Esophagus squamous epithelium (tissue), 5 donors: ENCODE data around the gene SH3RF1. TPM values are rescaled to one million over a fixed set of nuclear protein-coding genes. Genes with fewer than 3 reads are reported as not detected.

Experiments
- DNase-seq: peaks from one replicate; lab custom pipeline; 2025; lab: John Stamatoyannopoulos, UW
- H3K27ac ChIP-seq, 4 donors: fragments of 200-600 bp; sonication (generic); one replicate each; pipeline ENCODE4 v1.5.1; 2016 to 2019; ENCODE audit warnings: mild to moderate bottlenecking in 1 of 4
- H3K27me3 ChIP-seq, 4 donors: fragments of 200-600 bp; sonication (generic); 1 replicate in 3 of 4; 2 replicates in 1 of 4; pipeline versions ENCODE4 v1.5.1 to v1.6.0; 2017 to 2021; ENCODE audit warnings: antibody characterized with exemption in 1 of 4
- H3K36me3 ChIP-seq, 3 donors: fragments of 200-600 bp; sonication (generic); one replicate each; pipeline ENCODE4 v1.5.1; 2016 to 2019
- H3K4me1 ChIP-seq, 3 donors: fragments of 200-600 bp; sonication (generic); one replicate each; pipeline ENCODE4 v1.5.1; 2017 to 2019
- H3K4me3 ChIP-seq, 4 donors: fragments of 200-600 bp; sonication (generic); 1 replicate in 3 of 4; 2 replicates in 1 of 4; pipeline ENCODE4 v1.5.1; 2016 to 2019; ENCODE audit warnings: mild to moderate bottlenecking in 2 of 4, moderate library complexity in 1 of 4
- H3K9me3 ChIP-seq, 3 donors: fragments of 200-600 bp; sonication (generic); one replicate each; pipeline ENCODE4 v1.5.1; 2016 to 2019
- POLR2A ChIP-seq, 4 donors: fragments of 450-650 bp; IDR thresholded peaks; one replicate each; pipeline ENCODE4 v1.6.1; 2017; ENCODE audit warnings: antibody characterized with exemption in 4 of 4, mild to moderate bottlenecking in 4 of 4, moderate library complexity in 3 of 4
- WGBS, 2 donors: methylation state at CpG; one replicate each; pipeline ENCODE4 v1.1.5; 2018; 5-methylcytosine and 5-hydroxymethylcytosine counted together
- intact Hi-C: fragments of 100-400 bp; cut with DNase I; formaldehyde crosslinking; loops from one replicate; pipeline ENCODE4 v1.15.0; 2022
- total RNA-seq, 4 donors: library from RNA; depleted of rRNA; stranded (reverse); fragments of >200 nt; gene quantifications; one replicate each; pipeline ENCODE4 v1.1.0, GENCODE V29; 2016
- TF ChIP-seq, protein P1 (sequence below), 6 experiments: fragments of 450-650 bp in 4 of 6; fragments of 200-600 bp in 2 of 6; sonication (generic) in 2 of 6; IDR thresholded peaks; one replicate each; pipeline ENCODE4 v1.5.1; 2016 to 2019; ENCODE audit warnings: antibody characterized with exemption in 6 of 6, mild to moderate bottlenecking in 4 of 6, moderate library complexity in 4 of 6
- donor health status: DM: yes; HTN: yes; CAD: no.

SH3RF1 gene
- total RNA-seq: 1 to 10 TPM; 3.9 to 9.3 (median 5.7) TPM

DNA sequence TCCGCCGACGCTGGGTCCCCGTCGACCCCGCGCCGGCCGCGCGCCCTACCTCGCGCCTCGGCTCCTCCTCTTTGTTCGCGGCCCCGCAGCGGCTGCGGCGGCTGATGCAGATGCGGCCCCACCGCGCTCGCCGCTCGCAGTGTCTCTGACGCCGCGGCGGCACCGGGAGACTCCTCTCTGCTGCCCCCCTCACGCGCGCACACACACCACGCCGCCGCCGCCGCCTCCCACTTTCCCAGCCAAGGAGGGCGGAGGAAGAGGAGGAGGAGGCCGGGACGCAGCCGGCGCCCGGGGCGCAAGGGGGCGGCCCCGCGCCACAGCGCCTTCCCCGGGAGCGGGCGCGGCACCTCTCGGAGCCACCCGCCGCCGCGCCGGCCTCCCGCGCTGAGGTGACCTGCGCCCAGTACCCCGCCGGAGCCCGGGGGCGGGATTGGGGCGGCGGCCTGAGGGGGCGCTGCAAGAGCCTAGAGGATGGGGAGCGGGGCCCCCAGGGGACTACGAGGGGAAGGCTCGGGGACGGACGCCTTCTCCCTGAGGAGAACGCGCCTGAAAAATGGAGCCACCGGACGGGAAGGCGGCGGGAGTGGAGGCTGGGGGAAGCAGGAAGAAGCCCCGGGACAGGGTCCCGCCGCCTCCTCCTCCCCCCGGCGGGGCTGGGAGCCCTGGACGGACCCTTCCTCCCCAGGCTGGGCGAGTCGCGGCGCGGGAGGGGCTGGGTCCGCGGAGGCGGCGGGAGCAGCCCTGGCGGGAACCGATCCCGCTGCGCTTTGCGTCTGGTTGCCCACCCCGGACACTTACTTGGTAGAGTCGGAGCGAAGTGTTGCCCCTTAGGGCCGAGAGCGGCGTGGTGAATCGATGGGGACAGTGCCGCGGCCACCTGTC lies at the start of gene SH3RF1:
Gene SH3RF1, minus strand, starts transcription at position 147 of the 882 bp plus-strand sequence. CDS start 1,744 bp downstream, outside the sequence.
- H3K36me3 ChIP-seq: no peaks in the 10 kb centered on the region
- H3K9me3 ChIP-seq: no peaks in the 10 kb centered on the region
- intact Hi-C loops: no loop called here
- H3K27me3 ChIP-seq: peaks cover 0 to 11% (median 0%) of the 10 kb centered on the region in 4 donors
- DNase-seq: peak; percentile 11
- TF ChIP-seq POLR2A (IDR thresholded peaks at IDR 0.05): peak in 3 of 4 donors; percentile 46 to 90 (median 84)
- TF ChIP-seq, protein P1, sequence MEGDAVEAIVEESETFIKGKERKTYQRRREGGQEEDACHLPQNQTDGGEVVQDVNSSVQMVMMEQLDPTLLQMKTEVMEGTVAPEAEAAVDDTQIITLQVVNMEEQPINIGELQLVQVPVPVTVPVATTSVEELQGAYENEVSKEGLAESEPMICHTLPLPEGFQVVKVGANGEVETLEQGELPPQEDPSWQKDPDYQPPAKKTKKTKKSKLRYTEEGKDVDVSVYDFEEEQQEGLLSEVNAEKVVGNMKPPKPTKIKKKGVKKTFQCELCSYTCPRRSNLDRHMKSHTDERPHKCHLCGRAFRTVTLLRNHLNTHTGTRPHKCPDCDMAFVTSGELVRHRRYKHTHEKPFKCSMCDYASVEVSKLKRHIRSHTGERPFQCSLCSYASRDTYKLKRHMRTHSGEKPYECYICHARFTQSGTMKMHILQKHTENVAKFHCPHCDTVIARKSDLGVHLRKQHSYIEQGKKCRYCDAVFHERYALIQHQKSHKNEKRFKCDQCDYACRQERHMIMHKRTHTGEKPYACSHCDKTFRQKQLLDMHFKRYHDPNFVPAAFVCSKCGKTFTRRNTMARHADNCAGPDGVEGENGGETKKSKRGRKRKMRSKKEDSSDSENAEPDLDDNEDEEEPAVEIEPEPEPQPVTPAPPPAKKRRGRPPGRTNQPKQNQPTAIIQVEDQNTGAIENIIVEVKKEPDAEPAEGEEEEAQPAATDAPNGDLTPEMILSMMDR (IDR thresholded peaks at IDR 0.05): peak in 4 of 6 experiments; percentile 16 to 42 (median 34)
- 0% methylated on average over 7 of the region's 110 CpGs; no CpG with 5 or more reads in 1 of the 2 donors for WGBS, 2 donors
- H3K4me1 ChIP-seq: peaks cover 0 to 55% (median 15%) of the 10 kb centered on the region in 3 donors
- peak within 1 kb of the TSS; percentile 70 to 94 (median 87) for H3K4me3 ChIP-seq
- H3K27ac ChIP-seq: peak within 1 kb of the TSS; percentile 83 to 91 (median 89)

DNA sequence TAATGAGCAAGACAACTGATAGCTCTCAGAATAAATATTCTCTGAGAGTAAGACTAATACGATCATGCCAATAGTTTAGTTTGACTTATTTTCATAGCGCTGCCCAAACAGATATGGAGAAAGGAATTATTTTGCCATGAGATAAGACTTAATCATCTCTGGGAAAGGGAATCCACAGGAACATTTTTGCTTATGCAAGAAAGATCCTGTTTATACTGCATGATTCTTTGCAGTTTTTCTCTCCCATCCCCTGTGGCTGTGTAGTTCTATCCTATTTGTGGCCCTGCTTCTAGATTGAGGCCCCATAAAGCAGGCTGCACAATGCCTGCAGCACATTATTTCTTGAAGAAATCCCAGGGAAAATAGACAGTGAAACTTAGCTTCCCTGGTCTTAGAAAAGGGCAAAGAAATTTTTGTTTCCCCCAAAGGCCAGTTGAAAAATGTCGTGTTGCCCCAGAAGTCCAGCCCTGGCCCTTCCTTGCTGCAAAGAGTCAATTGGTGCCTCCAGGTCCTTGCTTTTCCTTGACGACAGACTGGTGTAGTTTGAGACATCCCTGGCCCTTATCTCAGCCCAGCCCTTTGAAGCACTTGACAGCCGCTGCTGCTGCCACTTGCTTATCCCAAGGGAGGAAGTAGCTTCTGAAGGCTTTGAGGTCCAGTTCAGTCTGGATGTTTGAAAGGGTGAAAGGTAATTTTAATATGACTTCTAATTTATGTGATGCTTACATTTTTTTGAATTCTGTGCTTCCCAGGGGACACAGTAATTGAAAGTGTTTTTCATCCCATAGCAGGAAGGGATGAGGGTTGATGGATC lies 45.0 kb upstream of the SH3RF1 start:
- intact Hi-C loops: no loop called here
- DNase-seq: no peak
- Histone ChIP-seq H3K9me3 (no peaks in the 10 kb centered on the region), H3K36me3 (no peaks in the 10 kb centered on the region), H3K27ac (no peak overlapping the region), H3K4me1 (peaks cover 6 to 31% (median 11%) of the 10 kb centered on the region in 3 donors), H3K27me3 (no peaks in the 10 kb centered on the region), H3K4me3 (no peak overlapping the region)
- WGBS, 2 donors: 42 to 51% methylated on average over 5 of the region's 5 CpGs
- no peak for TF ChIP-seq POLR2A (IDR thresholded peaks at IDR 0.05)
- TF ChIP-seq, protein P1 (IDR thresholded peaks at IDR 0.05): no peak

DNA sequence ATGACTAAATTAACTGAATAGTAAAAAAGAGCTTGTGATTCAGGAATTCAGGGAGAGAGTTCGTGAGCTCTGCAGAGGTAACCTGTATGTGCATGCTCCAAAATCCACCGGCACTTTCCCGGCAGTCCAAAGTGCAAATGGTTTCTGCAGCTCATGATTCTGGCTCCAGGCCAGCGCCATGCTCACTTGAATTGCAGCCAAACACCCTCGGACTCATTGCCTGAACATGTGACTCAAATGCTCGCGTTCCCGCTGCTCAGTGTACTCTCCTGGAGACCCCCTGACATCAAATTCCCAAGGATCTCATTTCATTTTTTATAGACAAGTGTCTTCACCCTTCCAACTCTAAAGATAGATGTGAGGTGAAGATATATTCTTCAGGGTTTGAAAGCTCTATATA lies 44.1 kb upstream of the SH3RF1 start:
- TF ChIP-seq, protein P1 (IDR thresholded peaks at IDR 0.05): no peak
- TF ChIP-seq POLR2A (IDR thresholded peaks at IDR 0.05): no peak
- Histone ChIP-seq H3K4me1 (peaks cover 6 to 31% (median 11%) of the 10 kb centered on the region in 3 donors), H3K36me3 (no peaks in the 10 kb centered on the region), H3K27ac (peak overlapping the region in 3 of 4 donors; percentile 13 to 50 (median 16)), H3K9me3 (no peaks in the 10 kb centered on the region), H3K27me3 (no peaks in the 10 kb centered on the region), H3K4me3 (peak overlapping the region in 1 of 4 donors; percentile 15)
- intact Hi-C loops: no loop called here
- WGBS, 2 donors: 7 to 28% methylated on average over 8 of the region's 8 CpGs
- DNase-seq: peak; percentile 1

DNA sequence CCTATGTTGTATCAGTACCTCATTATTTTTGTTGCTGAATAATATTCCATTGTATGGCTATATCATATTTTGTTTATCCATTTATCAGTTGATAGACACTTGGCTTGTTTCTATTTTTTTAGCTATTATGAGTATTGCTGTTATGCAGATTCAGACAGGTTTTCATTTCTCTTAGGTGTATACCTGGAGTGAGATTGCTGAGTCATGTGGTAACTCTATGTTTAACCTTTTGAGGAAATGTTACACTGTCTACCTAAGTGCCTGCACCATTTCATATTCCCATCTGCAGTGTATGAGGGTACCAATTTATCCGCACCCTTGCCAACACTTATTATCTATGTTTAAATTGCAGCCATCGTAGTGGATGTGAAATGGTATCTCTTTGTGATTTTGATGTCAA lies 43.0 kb upstream of the SH3RF1 start:
- H3K27me3 ChIP-seq: no peaks in the 10 kb centered on the region
- no peaks in the 10 kb centered on the region for H3K9me3 ChIP-seq
- peaks cover 6 to 31% (median 11%) of the 10 kb centered on the region in 3 donors for H3K4me1 ChIP-seq
- H3K4me3 ChIP-seq: no peak overlapping the region
- no peak for DNase-seq
- intact Hi-C loops: no loop called here
- no peak for TF ChIP-seq POLR2A (IDR thresholded peaks at IDR 0.05)
- TF ChIP-seq, protein P1 (IDR thresholded peaks at IDR 0.05): no peak
- WGBS, 2 donors: 93 to 95% methylated on average over 2 of the region's 2 CpGs
- H3K27ac ChIP-seq: peak overlapping the region in 2 of 4 donors; percentile 15 to 37
- H3K36me3 ChIP-seq: no peaks in the 10 kb centered on the region
